ENCODE measurements around the gene ZNF625.

The ZNF625 gene

DNA sequence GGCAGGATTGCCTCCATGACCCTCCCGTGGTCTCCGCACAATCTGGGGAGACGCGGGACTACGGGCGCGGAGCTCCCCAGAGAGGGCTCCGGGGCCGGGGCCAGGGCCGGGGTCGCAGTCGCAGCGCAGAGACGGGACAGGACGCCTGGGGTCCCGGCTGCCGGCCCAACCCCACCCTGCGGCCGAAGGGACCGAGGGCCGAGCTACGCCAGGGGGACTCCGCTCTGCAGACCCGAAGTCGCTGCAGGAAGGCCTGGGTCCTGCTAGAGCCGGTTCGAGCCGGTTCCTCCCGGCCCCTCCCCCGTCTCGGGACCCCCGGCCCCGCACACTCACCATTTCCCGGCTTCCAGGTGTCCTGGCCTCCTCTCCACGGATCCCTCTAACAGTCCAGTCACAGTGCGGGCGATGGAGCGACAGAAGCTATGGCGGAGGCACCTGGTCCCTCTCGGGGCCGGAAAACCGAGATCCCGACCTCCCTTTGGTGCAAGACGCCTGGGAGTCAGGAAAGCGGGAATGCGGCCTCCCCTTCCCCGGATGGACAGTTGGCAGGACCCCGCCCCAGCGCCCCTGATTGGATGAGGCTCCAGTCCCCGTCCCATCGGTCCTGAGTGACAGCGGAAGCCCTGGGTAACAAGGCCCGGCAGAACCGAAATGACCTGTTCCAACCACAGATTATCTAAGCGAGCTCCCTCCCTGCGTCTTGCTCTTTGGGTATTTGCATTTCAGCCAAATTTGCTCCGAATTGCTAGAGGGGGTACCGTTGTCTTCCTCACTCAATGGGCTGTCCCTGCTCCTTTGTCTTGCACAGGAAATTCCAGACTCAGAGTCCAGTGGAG is at the start of gene ZNF625:
TSS of gene ZNF625 (minus strand) at position 512 of the 836 bp plus-strand sequence. CDS start at position 336, 176 bp downstream.
- ChIA-PET CTCF (interaction anchor here (0.6 to 1.0 kb wide), 2 partner anchors 97 to 343 kb away, joined by 3 read pairs; no protein-coding TSS in a partner anchor), POLR2A (ENCODE audit: low non-redundant PET) (interaction anchor here (0.6 kb wide), 1 partner anchor 418 kb away, joined by 4 read pairs; the partner anchor contains the start of gene ZNF823)
- DNase-seq (ENCODE audit: low spot score) = peak; percentile 82
- peak within 1 kb of the TSS; percentile 81 for H3K27ac ChIP-seq
- TF ChIP-seq, protein P1, sequence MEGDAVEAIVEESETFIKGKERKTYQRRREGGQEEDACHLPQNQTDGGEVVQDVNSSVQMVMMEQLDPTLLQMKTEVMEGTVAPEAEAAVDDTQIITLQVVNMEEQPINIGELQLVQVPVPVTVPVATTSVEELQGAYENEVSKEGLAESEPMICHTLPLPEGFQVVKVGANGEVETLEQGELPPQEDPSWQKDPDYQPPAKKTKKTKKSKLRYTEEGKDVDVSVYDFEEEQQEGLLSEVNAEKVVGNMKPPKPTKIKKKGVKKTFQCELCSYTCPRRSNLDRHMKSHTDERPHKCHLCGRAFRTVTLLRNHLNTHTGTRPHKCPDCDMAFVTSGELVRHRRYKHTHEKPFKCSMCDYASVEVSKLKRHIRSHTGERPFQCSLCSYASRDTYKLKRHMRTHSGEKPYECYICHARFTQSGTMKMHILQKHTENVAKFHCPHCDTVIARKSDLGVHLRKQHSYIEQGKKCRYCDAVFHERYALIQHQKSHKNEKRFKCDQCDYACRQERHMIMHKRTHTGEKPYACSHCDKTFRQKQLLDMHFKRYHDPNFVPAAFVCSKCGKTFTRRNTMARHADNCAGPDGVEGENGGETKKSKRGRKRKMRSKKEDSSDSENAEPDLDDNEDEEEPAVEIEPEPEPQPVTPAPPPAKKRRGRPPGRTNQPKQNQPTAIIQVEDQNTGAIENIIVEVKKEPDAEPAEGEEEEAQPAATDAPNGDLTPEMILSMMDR (conservative IDR thresholded peaks at IDR 0.05; ENCODE audit: low read depth) = no peak

DNA sequence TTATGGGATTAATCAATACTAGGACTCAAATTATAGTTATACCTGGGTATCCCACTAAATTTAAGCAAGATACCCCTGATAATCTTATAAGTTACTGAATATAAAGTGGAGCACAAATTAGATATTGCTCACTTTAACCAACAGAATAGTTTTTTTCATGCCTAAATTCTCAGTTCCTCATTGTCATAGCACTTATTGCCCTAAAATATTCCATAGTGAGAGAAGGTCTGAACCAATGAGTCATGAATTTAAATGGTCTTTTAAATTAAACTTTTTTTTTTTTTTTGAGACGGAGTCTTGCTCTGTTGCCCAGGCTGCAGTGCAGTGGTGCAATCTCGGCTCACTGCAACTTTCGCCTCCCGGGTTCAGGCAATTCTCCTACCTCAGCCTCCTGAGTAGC is 48.8 kb upstream of the ZNF625 start:
- ChIA-PET POLR2A (ENCODE audit: low non-redundant PET) (no interaction called here), CTCF (no interaction called here)
- TF ChIP-seq, protein P1 (conservative IDR thresholded peaks at IDR 0.05; ENCODE audit: low read depth) = no peak
- no peak for DNase-seq (ENCODE audit: low spot score)
- H3K27ac ChIP-seq = no peak overlapping the region

DNA sequence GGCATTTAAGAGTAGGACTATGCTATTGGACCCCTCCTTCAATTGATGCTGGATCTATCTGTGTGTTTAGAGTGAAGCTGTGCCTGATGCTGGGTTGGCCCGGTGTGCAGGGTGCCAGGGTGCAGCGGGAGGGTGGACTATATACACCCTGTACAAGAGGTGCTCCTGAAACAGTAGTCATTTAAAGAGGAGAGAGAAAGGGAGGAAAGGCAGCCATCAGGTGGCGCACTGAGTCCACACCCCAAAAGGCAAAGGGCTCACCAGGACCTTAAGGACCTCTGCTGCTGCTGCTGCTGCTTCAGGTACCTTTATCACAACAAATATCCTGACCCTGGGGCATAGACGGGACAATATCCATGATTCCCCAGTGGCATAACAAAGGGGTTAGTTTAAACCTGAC is 45.7 kb upstream of the ZNF625 start:
- ChIA-PET CTCF (no interaction called here), POLR2A (ENCODE audit: low non-redundant PET) (no interaction called here)
- no peak overlapping the region for H3K27ac ChIP-seq
- no peak for DNase-seq (ENCODE audit: low spot score)
- TF ChIP-seq, protein P1 (conservative IDR thresholded peaks at IDR 0.05; ENCODE audit: low read depth) = no peak

DNA sequence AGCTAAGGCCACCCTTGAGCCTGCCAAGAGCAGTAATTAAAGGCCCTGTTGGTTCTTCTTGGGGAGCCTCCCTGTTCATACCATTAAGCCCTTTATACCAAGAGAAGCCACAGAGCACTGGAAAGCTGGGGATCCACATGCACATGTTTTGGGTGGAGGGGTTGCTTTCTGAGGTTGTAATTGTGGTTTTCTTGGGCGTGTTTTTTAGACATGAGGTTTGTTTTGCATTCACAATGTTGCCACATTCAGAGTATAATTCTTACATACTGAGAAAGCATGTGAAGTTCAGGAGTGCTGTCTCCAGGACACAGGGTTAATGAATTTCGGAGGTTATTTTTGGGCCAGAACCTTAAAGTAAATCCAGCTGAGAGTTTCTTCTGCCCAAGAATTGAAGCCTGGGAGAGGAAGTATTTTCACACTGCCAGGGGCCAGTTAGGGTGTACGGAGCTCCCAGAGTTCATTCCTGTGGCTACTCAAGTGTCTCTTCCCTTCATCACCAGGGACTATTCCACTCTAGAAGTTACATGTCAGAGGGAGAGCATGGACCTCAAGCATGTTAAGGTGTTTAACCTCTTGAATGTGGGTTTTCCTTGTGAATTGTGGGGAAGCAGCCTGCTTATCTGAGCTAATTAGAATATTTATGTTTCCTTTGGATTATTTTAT is 43.4 kb upstream of the ZNF625 start:
- TF ChIP-seq, protein P1 (conservative IDR thresholded peaks at IDR 0.05; ENCODE audit: low read depth) = no peak
- DNase-seq (ENCODE audit: low spot score) = no peak
- POLR2A ChIA-PET (ENCODE audit: low non-redundant PET) = no interaction called here
- CTCF ChIA-PET = no interaction called here
- H3K27ac ChIP-seq = no peak overlapping the region

DNA sequence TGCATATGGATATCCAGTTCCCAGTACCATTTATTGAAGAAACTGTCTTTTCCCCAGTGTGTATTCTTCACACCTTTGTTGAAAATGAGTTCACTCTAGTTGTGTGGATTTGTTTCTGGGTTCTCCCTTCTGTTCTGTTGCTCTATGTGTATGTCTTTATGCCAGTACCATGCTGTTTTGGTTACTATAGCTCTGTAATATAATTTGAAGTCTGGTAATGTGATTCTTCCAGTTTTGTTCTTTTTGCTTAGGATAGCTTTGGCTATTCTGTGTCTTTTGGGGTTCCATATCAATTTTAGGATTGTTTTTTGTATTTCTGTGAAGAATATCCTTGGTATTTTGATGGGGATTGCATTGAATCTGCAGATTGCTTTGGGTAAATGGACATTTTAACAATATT is 41.6 kb upstream of the ZNF625 start:
- H3K27ac ChIP-seq = no peak overlapping the region
- ChIA-PET POLR2A (ENCODE audit: low non-redundant PET) (no interaction called here), CTCF (no interaction called here)
- TF ChIP-seq, protein P1 (conservative IDR thresholded peaks at IDR 0.05; ENCODE audit: low read depth) = no peak
- DNase-seq (ENCODE audit: low spot score) = no peak

DNA sequence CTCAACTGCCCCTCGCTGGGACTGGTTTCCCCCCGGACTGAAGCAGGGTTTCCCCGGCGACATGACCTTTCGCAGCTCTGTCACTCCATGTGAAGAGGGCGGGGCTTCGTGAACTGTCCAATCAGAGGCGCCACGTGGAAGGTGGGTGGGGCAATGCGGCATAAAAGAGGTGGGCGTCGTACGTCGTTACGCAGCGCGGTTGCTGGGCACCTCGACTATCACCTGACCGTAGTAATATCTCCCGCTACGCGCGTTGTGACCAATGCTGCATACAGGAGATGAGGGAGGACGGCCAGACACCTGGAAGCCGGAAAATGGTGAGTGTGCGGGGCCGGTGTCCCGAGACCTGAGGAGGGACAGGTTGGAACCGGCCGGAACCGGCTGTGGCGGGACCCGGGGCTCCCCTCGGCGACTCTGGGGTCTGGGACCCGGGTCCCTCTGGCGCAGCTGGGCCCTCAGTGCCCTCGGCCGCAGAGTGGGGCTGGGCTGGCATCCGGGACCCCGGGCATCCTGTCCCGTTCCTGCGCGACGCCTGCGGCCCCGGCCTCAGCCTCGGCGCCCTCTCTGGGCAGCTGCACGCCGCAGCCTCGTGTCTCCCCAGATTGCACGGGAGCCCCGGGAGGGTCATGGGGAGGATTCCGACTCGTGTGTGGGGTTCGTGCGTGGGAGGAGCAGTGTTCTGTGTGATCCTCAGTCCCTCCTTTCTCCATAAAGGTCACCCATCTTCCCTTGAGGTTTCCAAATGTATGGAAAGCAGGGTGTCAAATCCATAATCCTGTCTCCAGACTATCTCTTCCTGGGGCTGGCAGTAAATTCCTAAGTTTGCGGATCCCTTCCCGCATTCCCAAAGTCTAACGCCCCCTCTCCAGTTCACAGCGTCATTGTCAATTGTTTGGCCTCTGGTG is 38.5 kb upstream of the ZNF625 start:
- peak overlapping the region; percentile 74 for H3K27ac ChIP-seq
- ChIA-PET POLR2A (ENCODE audit: low non-redundant PET) (no interaction called here), CTCF (interaction anchor here (0.6 kb wide), 1 partner anchor 22 kb away, joined by 4 read pairs; no protein-coding TSS in a partner anchor)
- peak; percentile 64 for DNase-seq (ENCODE audit: low spot score)
- TF ChIP-seq, protein P1 (conservative IDR thresholded peaks at IDR 0.05; ENCODE audit: low read depth) = no peak
